ENCODE results near the gene CNNM3. TPM values are rescaled to one million over a fixed set of nuclear protein-coding genes. Genes with fewer than 3 reads are reported as not detected.
"Not testable (repeated sequence)": the region's sequence is repeated elsewhere in the genome, so short reads cannot be mapped to it uniquely, and the experiment has no call there.

CNNM3 gene
- total RNA-seq, 1 donor from 2014 or later, result 27.5 TPM

DNA sequence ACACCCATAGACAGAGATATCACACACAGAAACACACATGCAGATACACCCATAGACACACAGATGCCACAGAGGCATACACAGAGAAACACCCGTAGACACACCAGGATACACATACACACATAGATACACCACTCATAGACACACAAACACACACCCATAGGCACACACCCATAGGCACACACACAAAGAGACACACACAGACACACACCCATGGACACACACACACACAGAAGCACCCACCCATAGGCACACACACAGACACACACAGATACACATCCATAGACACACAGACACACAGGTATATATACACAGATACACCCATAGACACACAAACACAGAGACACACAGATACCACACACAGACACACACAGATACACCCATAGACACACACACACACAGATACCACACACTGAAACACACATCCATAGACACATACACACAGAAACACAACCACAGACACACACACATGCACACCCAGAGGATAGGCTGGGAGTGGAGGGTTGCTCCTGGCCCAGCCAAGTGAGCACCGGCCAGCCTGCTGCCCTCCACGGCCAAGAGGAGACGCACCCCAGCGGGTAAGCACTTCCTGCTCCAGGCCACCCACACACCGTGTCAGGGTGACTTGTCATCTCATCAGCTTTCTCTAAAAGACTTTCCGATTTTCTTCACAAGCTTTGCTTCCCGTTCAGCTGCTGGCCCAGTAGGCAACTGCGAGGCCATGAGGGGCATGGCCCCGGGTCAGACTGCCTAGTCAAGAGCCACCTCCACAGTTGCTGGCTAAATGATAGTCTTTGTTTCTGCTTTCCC is 14.1 kb upstream of the CNNM3 start:
- TF ChIP-seq, protein P1, sequence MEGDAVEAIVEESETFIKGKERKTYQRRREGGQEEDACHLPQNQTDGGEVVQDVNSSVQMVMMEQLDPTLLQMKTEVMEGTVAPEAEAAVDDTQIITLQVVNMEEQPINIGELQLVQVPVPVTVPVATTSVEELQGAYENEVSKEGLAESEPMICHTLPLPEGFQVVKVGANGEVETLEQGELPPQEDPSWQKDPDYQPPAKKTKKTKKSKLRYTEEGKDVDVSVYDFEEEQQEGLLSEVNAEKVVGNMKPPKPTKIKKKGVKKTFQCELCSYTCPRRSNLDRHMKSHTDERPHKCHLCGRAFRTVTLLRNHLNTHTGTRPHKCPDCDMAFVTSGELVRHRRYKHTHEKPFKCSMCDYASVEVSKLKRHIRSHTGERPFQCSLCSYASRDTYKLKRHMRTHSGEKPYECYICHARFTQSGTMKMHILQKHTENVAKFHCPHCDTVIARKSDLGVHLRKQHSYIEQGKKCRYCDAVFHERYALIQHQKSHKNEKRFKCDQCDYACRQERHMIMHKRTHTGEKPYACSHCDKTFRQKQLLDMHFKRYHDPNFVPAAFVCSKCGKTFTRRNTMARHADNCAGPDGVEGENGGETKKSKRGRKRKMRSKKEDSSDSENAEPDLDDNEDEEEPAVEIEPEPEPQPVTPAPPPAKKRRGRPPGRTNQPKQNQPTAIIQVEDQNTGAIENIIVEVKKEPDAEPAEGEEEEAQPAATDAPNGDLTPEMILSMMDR (IDR thresholded peaks at IDR 0.05; ENCODE audit: unreplicated experiment), result no peak
- H3K4me1 Mint-ChIP-seq, result no peaks in the 10 kb centered on the region
- H3K36me3 Mint-ChIP-seq, result peaks cover 13% of the 10 kb centered on the region
- H3K27ac Mint-ChIP-seq, result no peak overlapping the region
- no peak overlapping the region for H3K4me3 Mint-ChIP-seq
- H3K27me3 Mint-ChIP-seq (ENCODE audit: low read depth), result no peaks in the 10 kb centered on the region
- DNase-seq (ENCODE audit: low spot score in 2 of 2, unreplicated experiment in 2 of 2), result no peak
- H3K9me3 Mint-ChIP-seq, result no peaks in the 10 kb centered on the region

DNA sequence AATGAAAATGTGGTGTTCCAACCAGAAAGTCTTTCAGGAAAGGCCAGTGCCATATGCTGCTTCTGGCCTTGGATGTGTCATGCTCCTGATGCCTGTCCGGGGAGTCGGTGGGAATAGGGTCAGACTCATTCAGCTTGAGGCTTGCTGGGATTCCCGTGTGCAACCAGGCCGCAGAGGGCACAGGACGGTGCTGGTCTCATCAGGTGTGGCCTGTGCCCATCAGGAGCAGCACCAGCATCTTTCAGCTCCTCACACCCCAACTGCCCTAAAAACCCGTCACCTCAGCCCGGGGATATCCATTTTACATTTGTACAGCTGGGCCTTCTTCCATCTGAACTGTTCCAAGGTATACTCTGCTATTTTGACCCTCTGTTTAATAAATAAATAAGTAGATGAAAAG is 13.3 kb upstream of the CNNM3 start:
- TF ChIP-seq, protein P1 (IDR thresholded peaks at IDR 0.05; ENCODE audit: unreplicated experiment), result no peak

DNA sequence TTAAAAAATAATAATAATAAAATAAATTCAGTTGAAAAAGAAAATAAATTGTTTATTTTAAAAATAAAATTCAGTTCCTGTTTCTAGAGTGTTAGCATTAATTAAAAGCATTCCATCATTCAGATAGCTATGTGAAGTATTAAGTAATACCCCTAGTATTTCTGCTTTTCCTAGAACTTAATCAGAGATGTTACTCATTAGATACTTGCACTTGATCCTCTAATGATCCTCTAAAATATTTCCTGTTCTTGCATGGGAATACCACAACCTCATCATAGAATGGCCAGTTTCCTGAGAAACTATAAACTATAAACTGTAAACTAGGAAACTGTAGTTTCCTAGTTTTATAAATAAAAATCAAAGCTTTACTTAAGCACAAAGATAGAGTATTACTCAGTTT is 11.1 kb upstream of the CNNM3 start:
- no peaks in the 10 kb centered on the region for H3K9me3 Mint-ChIP-seq
- no peak for DNase-seq (ENCODE audit: low spot score in 2 of 2, unreplicated experiment in 2 of 2)
- no peaks in the 10 kb centered on the region for H3K4me1 Mint-ChIP-seq
- no peak overlapping the region for H3K27ac Mint-ChIP-seq
- no peak overlapping the region for H3K4me3 Mint-ChIP-seq
- peaks cover 19% of the 10 kb centered on the region for H3K36me3 Mint-ChIP-seq
- no peaks in the 10 kb centered on the region for H3K27me3 Mint-ChIP-seq (ENCODE audit: low read depth)
- TF ChIP-seq, protein P1 (IDR thresholded peaks at IDR 0.05; ENCODE audit: unreplicated experiment), result no peak

More for the DNA sequence above, 13.3 kb upstream of the CNNM3 start:
- no peaks in the 10 kb centered on the region for H3K27me3 Mint-ChIP-seq (ENCODE audit: low read depth)
- no peak overlapping the region for H3K4me3 Mint-ChIP-seq
- no peaks in the 10 kb centered on the region for H3K4me1 Mint-ChIP-seq
- DNase-seq (ENCODE audit: low spot score in 2 of 2, unreplicated experiment in 2 of 2), result no peak
- H3K36me3 Mint-ChIP-seq, result peaks cover 13% of the 10 kb centered on the region
- no peaks in the 10 kb centered on the region for H3K9me3 Mint-ChIP-seq
- no peak overlapping the region for H3K27ac Mint-ChIP-seq

DNA sequence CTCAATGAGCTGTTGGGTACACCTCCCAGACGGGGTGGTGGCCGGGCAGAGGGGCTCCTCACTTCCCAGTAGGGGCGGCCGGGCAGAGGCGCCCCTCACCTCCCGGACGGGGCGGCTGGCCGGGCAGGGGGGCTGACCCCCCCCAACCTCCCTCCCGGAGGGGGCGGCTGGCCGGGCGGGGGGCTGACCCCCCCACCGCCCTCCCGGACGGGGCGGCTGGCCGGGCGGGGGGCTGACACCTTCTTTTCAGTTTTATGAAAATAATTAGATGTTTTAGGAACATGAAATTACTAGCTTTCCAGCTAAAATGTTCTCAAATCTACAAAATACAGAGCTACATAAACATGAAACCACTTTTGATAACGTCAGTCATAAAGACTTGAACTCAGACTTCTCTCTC is 10.1 kb upstream of the CNNM3 start:
- not testable (repeated sequence) for H3K27me3 Mint-ChIP-seq (ENCODE audit: low read depth); H3K4me1 Mint-ChIP-seq; H3K9me3 Mint-ChIP-seq; DNase-seq (ENCODE audit: low spot score in 2 of 2, unreplicated experiment in 2 of 2); H3K4me3 Mint-ChIP-seq; H3K27ac Mint-ChIP-seq
- H3K36me3 Mint-ChIP-seq, result peaks cover 22% of the 10 kb centered on the region

DNA sequence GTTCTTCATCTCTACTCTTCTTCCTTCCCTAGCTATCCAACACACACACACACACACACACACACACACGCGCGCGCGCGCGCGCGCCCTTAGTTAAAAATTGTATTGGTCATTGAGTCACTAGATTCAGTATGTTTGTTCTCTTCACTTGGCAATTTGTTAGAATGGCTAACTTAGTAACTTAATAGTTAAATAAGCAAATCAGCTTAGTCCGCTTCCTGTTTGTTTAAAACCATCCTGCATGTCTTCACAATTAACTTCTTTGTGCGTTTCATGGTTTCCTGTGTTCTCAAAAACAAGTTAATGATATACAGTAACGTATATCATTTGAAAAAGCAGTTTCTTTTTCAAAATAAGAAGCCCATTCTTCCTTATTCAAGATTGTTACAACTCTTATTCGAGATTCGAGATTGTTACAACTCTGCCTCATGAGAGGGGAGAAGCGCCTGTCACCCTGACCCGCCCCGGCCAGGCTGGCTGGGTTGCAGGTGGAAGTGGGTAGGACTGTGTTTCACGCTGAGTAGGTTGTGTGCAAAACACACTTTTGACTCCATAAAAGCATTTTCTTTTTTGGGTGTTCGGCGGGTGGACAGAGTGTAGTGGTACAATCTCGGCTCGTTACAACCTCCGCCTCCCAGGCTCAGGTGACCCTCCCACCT is 9.5 kb upstream of the CNNM3 start:
- Mint-ChIP-seq H3K36me3 (peaks cover 22% of the 10 kb centered on the region), H3K27ac (no peak overlapping the region), H3K4me3 (no peak overlapping the region), H3K27me3 (ENCODE audit: low read depth) (no peaks in the 10 kb centered on the region), H3K4me1 (no peaks in the 10 kb centered on the region), H3K9me3 (no peaks in the 10 kb centered on the region)
- DNase-seq (ENCODE audit: low spot score in 2 of 2, unreplicated experiment in 2 of 2), result no peak
- TF ChIP-seq, protein P1 (IDR thresholded peaks at IDR 0.05; ENCODE audit: unreplicated experiment), result no peak

DNA sequence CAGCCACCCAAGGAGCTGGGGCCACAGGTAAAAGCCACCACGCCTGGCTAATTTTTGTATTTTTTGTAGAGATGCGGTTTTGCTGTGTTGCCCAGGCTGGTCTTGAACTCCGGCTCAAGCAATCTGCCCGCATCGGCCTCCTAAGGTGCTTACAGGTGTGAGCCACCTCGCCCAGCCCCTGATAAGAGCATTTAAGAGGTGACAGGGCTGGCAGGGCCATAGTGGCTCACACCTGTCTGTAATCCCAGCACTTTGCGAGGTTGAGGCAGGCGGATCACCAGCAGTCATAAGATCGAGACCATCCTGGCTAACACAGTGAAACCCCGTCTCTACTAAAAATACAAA is 9.0 kb upstream of the CNNM3 start:
- Mint-ChIP-seq H3K27ac (no peak overlapping the region), H3K27me3 (ENCODE audit: low read depth) (no peaks in the 10 kb centered on the region), H3K4me1 (no peaks in the 10 kb centered on the region), H3K4me3 (no peak overlapping the region), H3K9me3 (no peaks in the 10 kb centered on the region), H3K36me3 (peaks cover 22% of the 10 kb centered on the region)
- DNase-seq (ENCODE audit: low spot score in 2 of 2, unreplicated experiment in 2 of 2), result no peak
- TF ChIP-seq, protein P1 (IDR thresholded peaks at IDR 0.05; ENCODE audit: unreplicated experiment), result no peak

Data from mesothelial cell of epicardium (in vitro differentiated cells).